Cardiac muscle cell (in vitro differentiated cells and primary cell): ENCODE measurements around the gene EFTUD2. TPM values are rescaled to one million over a fixed set of nuclear protein-coding genes. Genes with fewer than 3 reads are reported as not detected.

Source experiments
- DNase-seq, 2 donors: peaks; one replicate each; pipeline versions ENCODE4 v3.0.0 to v3.0.0-alpha.2; 2010 to 2017; ENCODE audit warnings: low read depth in 1 of 2, low spot score in 1 of 2
- H3K27ac ChIP-seq: fragments of 200-600 bp; sonication (generic); 2 replicates; pipeline ENCODE4 v1.5.1; 2016
- H3K27me3 ChIP-seq: fragments of 200-600 bp; sonication (generic); 2 replicates; pipeline ENCODE4 v1.6.0; 2016; ENCODE audit warnings: control low read depth
- H3K36me3 ChIP-seq: fragments of 200-600 bp; sonication (generic); 2 replicates; pipeline ENCODE4 v1.5.1; 2016; ENCODE audit warnings: control low read depth
- H3K4me1 ChIP-seq: fragments of 200-600 bp; sonication (generic); 2 replicates; pipeline ENCODE4 v1.8.1; 2017; ENCODE audit warnings: low read depth, mild to moderate bottlenecking, mixed run types
- H3K4me3 ChIP-seq: fragments of 200-600 bp; sonication (generic); 2 replicates; pipeline ENCODE4 v1.5.1; 2016; ENCODE audit warnings: mild to moderate bottlenecking
- H3K9me3 ChIP-seq: fragments of 200-600 bp; sonication (generic); 2 replicates; pipeline ENCODE4 v1.5.1; 2017; ENCODE audit warnings: low read depth, mild to moderate bottlenecking, control low read depth
- CTCF ChIP-seq: IDR thresholded peaks from 2 replicates; pipeline ENCODE4 v1.5.1; 2012; ENCODE audit warnings: low read depth, mild to moderate bottlenecking, low read length
- polyA plus RNA-seq: library from polyadenylated mRNA; unstranded; fragments of >200 nt; fragmentation: Nextera tagmentation; extraction: Ambion mirVana; gene quantifications from 2 replicates; pipeline ENCODE4 v1.2.1, GENCODE V29; 2016
- total RNA-seq: library from RNA; depleted of rRNA; stranded (reverse); fragments of >200 nt; gene quantifications from 2 replicates; pipeline ENCODE4 v1.2.3, GENCODE V29; 2016

EFTUD2 gene
- total and polyA plus RNA-seq, 2 experiments from 2014 or later, result 105 to 151 TPM

- TF ChIP-seq CTCF, result no peak
- H3K36me3 ChIP-seq, result peaks cover 4% of the 10 kb centered on the region
- no peak overlapping the region for H3K4me3 ChIP-seq
- no peak overlapping the region for H3K27ac ChIP-seq
- DNase-seq, result no peak
- no peaks in the 10 kb centered on the region for H3K9me3 ChIP-seq
- no peaks in the 10 kb centered on the region for H3K27me3 ChIP-seq
- no peaks in the 10 kb centered on the region for H3K4me1 ChIP-seq
Observed at GRCh38 chr17:44928950-44929720, 29.9 kb upstream of the EFTUD2 start.

- Histone ChIP-seq H3K9me3 (no peaks in the 10 kb centered on the region), H3K4me1 (no peaks in the 10 kb centered on the region), H3K36me3 (peaks cover 4% of the 10 kb centered on the region), H3K4me3 (no peak overlapping the region), H3K27ac (no peak overlapping the region), H3K27me3 (no peaks in the 10 kb centered on the region)
- no peak for DNase-seq
- no peak for TF ChIP-seq CTCF
Observed at GRCh38 chr17:44928136-44928535, 28.9 kb upstream of the EFTUD2 start.

- Histone ChIP-seq H3K36me3 (peaks cover 4% of the 10 kb centered on the region), H3K9me3 (no peaks in the 10 kb centered on the region), H3K27me3 (no peaks in the 10 kb centered on the region), H3K4me1 (no peaks in the 10 kb centered on the region), H3K4me3 (no peak overlapping the region), H3K27ac (no peak overlapping the region)
- no peak for DNase-seq
- TF ChIP-seq CTCF, result no peak
Observed at GRCh38 chr17:44927696-44928095, 28.5 kb upstream of the EFTUD2 start.

- H3K9me3 ChIP-seq, result no peaks in the 10 kb centered on the region
- no peak for TF ChIP-seq CTCF
- no peak overlapping the region for H3K4me3 ChIP-seq
- no peak overlapping the region for H3K27ac ChIP-seq
- peaks cover 4% of the 10 kb centered on the region for H3K36me3 ChIP-seq
- H3K4me1 ChIP-seq, result no peaks in the 10 kb centered on the region
- DNase-seq, result no peak
- no peaks in the 10 kb centered on the region for H3K27me3 ChIP-seq
Observed at GRCh38 chr17:44926821-44927525, 27.7 kb upstream of the EFTUD2 start.

- DNase-seq, result no peak
- no peak overlapping the region for H3K27ac ChIP-seq
- peaks cover 4% of the 10 kb centered on the region for H3K36me3 ChIP-seq
- H3K4me3 ChIP-seq, result no peak overlapping the region
- no peaks in the 10 kb centered on the region for H3K4me1 ChIP-seq
- TF ChIP-seq CTCF, result no peak
- H3K27me3 ChIP-seq, result no peaks in the 10 kb centered on the region
- no peaks in the 10 kb centered on the region for H3K9me3 ChIP-seq
Observed at GRCh38 chr17:44925731-44926697, 26.8 kb upstream of the EFTUD2 start.
